ENCODE results near the gene SLCO2B1. TPM values are rescaled to one million over a fixed set of nuclear protein-coding genes. Genes with fewer than 3 reads are reported as not detected.

SLCO2B1 gene
- total and polyA plus RNA-seq, 2 experiments from 2014 or later: not detected

DNA sequence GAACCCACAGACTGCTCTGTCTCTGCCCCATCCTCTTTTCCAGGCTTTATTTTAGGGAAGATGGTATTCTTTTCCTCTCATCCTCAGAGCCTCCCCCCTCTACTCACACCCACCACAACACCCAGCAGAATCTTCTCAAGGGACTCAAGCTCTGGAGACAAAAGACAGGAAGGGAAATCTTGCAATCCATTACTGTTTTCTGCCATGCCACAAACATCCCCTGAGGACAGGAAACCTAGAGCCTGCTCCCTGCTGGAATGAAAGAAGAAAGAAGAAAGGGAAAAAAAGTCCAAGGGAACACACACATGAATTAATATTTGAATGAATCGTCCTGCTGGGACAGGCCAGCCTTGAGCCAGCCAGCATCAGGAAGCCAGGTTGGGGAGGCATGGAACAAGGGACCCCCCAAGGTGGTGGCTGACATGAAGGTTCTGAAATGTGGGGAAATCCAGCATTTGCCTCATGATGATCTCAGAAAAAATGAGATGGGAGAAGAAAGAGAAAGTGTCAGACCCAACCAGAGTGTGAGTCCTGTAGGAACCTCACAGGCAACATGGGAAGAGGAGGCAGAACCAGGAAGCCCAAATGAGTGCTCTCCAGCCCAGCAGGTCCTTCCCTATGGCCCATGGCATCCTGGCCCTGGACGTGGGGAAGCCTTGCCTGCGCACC lies 34.0 kb downstream of the SLCO2B1 start:
- H3K27ac ChIP-seq (ENCODE audit: low read depth): no peak overlapping the region
- no peaks in the 10 kb centered on the region for H3K36me3 Mint-ChIP-seq (ENCODE audit: low read depth)
- TF ChIP-seq, protein P1, sequence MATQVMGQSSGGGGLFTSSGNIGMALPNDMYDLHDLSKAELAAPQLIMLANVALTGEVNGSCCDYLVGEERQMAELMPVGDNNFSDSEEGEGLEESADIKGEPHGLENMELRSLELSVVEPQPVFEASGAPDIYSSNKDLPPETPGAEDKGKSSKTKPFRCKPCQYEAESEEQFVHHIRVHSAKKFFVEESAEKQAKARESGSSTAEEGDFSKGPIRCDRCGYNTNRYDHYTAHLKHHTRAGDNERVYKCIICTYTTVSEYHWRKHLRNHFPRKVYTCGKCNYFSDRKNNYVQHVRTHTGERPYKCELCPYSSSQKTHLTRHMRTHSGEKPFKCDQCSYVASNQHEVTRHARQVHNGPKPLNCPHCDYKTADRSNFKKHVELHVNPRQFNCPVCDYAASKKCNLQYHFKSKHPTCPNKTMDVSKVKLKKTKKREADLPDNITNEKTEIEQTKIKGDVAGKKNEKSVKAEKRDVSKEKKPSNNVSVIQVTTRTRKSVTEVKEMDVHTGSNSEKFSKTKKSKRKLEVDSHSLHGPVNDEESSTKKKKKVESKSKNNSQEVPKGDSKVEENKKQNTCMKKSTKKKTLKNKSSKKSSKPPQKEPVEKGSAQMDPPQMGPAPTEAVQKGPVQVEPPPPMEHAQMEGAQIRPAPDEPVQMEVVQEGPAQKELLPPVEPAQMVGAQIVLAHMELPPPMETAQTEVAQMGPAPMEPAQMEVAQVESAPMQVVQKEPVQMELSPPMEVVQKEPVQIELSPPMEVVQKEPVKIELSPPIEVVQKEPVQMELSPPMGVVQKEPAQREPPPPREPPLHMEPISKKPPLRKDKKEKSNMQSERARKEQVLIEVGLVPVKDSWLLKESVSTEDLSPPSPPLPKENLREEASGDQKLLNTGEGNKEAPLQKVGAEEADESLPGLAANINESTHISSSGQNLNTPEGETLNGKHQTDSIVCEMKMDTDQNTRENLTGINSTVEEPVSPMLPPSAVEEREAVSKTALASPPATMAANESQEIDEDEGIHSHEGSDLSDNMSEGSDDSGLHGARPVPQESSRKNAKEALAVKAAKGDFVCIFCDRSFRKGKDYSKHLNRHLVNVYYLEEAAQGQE (IDR thresholded peaks at IDR 0.05; ENCODE audit: unreplicated experiment): no peak
- TF ChIP-seq ZNF331 (CRISPR knock-in tag; IDR thresholded peaks at IDR 0.05; ENCODE audit: low read depth): no peak
- TF ChIP-seq, protein P2, sequence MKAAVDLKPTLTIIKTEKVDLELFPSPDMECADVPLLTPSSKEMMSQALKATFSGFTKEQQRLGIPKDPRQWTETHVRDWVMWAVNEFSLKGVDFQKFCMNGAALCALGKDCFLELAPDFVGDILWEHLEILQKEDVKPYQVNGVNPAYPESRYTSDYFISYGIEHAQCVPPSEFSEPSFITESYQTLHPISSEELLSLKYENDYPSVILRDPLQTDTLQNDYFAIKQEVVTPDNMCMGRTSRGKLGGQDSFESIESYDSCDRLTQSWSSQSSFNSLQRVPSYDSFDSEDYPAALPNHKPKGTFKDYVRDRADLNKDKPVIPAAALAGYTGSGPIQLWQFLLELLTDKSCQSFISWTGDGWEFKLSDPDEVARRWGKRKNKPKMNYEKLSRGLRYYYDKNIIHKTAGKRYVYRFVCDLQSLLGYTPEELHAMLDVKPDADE (IDR thresholded peaks at IDR 0.05): no peak
- TF ChIP-seq, protein P3, sequence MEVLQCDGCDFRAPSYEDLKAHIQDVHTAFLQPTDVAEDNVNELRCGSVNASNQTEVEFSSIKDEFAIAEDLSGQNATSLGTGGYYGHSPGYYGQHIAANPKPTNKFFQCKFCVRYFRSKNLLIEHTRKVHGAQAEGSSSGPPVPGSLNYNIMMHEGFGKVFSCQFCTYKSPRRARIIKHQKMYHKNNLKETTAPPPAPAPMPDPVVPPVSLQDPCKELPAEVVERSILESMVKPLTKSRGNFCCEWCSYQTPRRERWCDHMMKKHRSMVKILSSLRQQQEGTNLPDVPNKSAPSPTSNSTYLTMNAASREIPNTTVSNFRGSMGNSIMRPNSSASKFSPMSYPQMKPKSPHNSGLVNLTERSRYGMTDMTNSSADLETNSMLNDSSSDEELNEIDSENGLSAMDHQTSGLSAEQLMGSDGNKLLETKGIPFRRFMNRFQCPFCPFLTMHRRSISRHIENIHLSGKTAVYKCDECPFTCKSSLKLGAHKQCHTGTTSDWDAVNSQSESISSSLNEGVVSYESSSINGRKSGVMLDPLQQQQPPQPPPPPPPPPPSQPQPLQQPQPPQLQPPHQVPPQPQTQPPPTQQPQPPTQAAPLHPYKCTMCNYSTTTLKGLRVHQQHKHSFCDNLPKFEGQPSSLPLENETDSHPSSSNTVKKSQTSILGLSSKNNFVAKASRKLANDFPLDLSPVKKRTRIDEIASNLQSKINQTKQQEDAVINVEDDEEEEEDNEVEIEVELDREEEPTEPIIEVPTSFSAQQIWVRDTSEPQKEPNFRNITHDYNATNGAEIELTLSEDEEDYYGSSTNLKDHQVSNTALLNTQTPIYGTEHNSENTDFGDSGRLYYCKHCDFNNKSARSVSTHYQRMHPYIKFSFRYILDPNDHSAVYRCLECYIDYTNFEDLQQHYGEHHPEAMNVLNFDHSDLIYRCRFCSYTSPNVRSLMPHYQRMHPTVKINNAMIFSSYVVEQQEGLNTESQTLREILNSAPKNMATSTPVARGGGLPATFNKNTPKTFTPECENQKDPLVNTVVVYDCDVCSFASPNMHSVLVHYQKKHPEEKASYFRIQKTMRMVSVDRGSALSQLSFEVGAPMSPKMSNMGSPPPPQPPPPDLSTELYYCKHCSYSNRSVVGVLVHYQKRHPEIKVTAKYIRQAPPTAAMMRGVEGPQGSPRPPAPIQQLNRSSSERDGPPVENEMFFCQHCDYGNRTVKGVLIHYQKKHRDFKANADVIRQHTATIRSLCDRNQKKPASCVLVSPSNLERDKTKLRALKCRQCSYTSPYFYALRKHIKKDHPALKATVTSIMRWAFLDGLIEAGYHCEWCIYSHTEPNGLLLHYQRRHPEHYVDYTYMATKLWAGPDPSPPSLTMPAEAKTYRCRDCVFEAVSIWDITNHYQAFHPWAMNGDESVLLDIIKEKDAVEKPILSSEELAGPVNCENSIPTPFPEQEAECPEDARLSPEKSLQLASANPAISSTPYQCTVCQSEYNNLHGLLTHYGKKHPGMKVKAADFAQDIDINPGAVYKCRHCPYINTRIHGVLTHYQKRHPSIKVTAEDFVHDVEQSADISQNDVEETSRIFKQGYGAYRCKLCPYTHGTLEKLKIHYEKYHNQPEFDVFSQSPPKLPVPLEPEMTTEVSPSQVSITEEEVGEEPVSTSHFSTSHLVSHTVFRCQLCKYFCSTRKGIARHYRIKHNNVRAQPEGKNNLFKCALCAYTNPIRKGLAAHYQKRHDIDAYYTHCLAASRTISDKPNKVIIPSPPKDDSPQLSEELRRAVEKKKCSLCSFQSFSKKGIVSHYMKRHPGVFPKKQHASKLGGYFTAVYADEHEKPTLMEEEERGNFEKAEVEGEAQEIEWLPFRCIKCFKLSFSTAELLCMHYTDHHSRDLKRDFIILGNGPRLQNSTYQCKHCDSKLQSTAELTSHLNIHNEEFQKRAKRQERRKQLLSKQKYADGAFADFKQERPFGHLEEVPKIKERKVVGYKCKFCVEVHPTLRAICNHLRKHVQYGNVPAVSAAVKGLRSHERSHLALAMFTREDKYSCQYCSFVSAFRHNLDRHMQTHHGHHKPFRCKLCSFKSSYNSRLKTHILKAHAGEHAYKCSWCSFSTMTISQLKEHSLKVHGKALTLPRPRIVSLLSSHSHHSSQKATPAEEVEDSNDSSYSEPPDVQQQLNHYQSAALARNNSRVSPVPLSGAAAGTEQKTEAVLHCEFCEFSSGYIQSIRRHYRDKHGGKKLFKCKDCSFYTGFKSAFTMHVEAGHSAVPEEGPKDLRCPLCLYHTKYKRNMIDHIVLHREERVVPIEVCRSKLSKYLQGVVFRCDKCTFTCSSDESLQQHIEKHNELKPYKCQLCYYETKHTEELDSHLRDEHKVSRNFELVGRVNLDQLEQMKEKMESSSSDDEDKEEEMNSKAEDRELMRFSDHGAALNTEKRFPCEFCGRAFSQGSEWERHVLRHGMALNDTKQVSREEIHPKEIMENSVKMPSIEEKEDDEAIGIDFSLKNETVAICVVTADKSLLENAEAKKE (CRISPR knock-in tag; IDR thresholded peaks at IDR 0.05): no peak
- no peak for TF ChIP-seq JUNB (IDR thresholded peaks at IDR 0.05; ENCODE audit: unreplicated experiment)
- no peak for TF ChIP-seq EZH2 (IDR thresholded peaks at IDR 0.05; ENCODE audit: low read depth, unreplicated experiment)
- TF ChIP-seq STAT1 (IDR thresholded peaks at IDR 0.05; ENCODE audit: unreplicated experiment): no peak
- TF ChIP-seq POLR2AphosphoS5 (IDR thresholded peaks at IDR 0.05; ENCODE audit: low read depth): no peak
- no peak for TF ChIP-seq ZNF114 (CRISPR knock-in tag; IDR thresholded peaks at IDR 0.05)
- no peak for TF ChIP-seq CREB1 (CRISPR knock-in tag; IDR thresholded peaks at IDR 0.05; ENCODE audit: low read depth)
- TF ChIP-seq NANOG (IDR thresholded peaks at IDR 0.05; ENCODE audit: borderline replicate concordance): no peak
- TF ChIP-seq EZH2phosphoT487 (IDR thresholded peaks at IDR 0.05; ENCODE audit: unreplicated experiment): no peak
- TF ChIP-seq, protein P4, sequence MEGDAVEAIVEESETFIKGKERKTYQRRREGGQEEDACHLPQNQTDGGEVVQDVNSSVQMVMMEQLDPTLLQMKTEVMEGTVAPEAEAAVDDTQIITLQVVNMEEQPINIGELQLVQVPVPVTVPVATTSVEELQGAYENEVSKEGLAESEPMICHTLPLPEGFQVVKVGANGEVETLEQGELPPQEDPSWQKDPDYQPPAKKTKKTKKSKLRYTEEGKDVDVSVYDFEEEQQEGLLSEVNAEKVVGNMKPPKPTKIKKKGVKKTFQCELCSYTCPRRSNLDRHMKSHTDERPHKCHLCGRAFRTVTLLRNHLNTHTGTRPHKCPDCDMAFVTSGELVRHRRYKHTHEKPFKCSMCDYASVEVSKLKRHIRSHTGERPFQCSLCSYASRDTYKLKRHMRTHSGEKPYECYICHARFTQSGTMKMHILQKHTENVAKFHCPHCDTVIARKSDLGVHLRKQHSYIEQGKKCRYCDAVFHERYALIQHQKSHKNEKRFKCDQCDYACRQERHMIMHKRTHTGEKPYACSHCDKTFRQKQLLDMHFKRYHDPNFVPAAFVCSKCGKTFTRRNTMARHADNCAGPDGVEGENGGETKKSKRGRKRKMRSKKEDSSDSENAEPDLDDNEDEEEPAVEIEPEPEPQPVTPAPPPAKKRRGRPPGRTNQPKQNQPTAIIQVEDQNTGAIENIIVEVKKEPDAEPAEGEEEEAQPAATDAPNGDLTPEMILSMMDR (conservative IDR thresholded peaks at IDR 0.05; ENCODE audit: low read depth in 2 of 2): no peak
- H3K4me3 Mint-ChIP-seq: no peak overlapping the region
- ATAC-seq (no peak), DNase-seq (ENCODE audit: low spot score) (no peak)
- no peaks in the 10 kb centered on the region for H4K20me1 ChIP-seq (replicated peaks; ENCODE audit: insufficient read depth)
- no peaks in the 10 kb centered on the region for H3K79me2 ChIP-seq (replicated peaks; ENCODE audit: insufficient read depth)
- no peaks in the 10 kb centered on the region; the same call in 1 of the 2 replicates for H3K36me3 ChIP-seq (ENCODE audit: insufficient read depth)
- H3K27ac Mint-ChIP-seq: no peak overlapping the region
- no peak overlapping the region for H3K4me3 ChIP-seq
- H3K9me2 ChIP-seq (ENCODE audit: insufficient read depth): peaks cover 14% of the 10 kb centered on the region; the same call in 1 of the 2 replicates
- no peaks in the 10 kb centered on the region for H3K9me3 Mint-ChIP-seq
- H3F3A ChIP-seq (replicated peaks; ENCODE audit: low read depth): no peaks in the 10 kb centered on the region
- H2AFZ ChIP-seq: peak overlapping the region; percentile 83; the same call in 1 of the 2 replicates
- no peaks in the 10 kb centered on the region for H3K4me1 ChIP-seq (ENCODE audit: insufficient read depth)
- H3K27me3 ChIP-seq (ENCODE audit: insufficient read depth): no peaks in the 10 kb centered on the region
- H3K27me3 Mint-ChIP-seq (ENCODE audit: insufficient read depth, low read depth, poor library complexity): peaks cover 2% of the 10 kb centered on the region
- peaks cover 5% of the 10 kb centered on the region for H3K4me1 Mint-ChIP-seq
- H3K4me2 ChIP-seq: no peak overlapping the region
